Middle frontal gyrus (tissue), 1 donor: ENCODE results near the gene ESAM.

ENCODE experiments used
- DNase-seq: peaks from one replicate; pipeline ENCODE4 v3.0.0-alpha.2; 2015; ENCODE audit warnings: low spot score; ENCODE audit errors: extremely low spot score

ESAM gene

GRCh38 chr11:124753205-124753604, 8.9 kb downstream of the ESAM start:
- DNase-seq = no peak

GRCh38 chr11:124752471-124753102, 9.5 kb downstream of the ESAM start:
- DNase-seq = no peak

- no peak for DNase-seq
Measured at GRCh38 chr11:124751741-124752470, 10.2 kb downstream of the ESAM start, which contains the start of gene VSIG2. Gene VSIG2, minus strand, starts transcription at chr11:124752255. Its CDS starts 118 bp downstream, at chr11:124752137.

- DNase-seq = no peak
Measured at GRCh38 chr11:124751391-124751740, 10.7 kb downstream of the ESAM start.

GRCh38 chr11:124749912-124750311, 12.2 kb downstream of the ESAM start:
- no peak for DNase-seq

- DNase-seq = no peak
Measured at GRCh38 chr11:124748481-124749343, 13.4 kb downstream of the ESAM start.

- DNase-seq = no peak
Measured at GRCh38 chr11:124748100-124748418, 14.0 kb downstream of the ESAM start.

GRCh38 chr11:124747406-124748099, 14.5 kb downstream of the ESAM start:
- DNase-seq = no peak

GRCh38 chr11:124746621-124747243, 15.4 kb downstream of the ESAM start:
- DNase-seq = no peak

GRCh38 chr11:124745835-124746620, 16.1 kb downstream of the ESAM start:
- DNase-seq = no peak

- DNase-seq = no peak
Measured at GRCh38 chr11:124745270-124745834, 16.7 kb downstream of the ESAM start.

GRCh38 chr11:124743050-124743449, 19.0 kb downstream of the ESAM start:
- no peak for DNase-seq

GRCh38 chr11:124742555-124742954, 19.5 kb downstream of the ESAM start:
- DNase-seq = no peak

GRCh38 chr11:124740277-124740882, 21.7 kb downstream of the ESAM start:
- DNase-seq = no peak

GRCh38 chr11:124739479-124740276, 22.4 kb downstream of the ESAM start, which contains the start of gene NRGN:
Gene NRGN, plus strand, starts transcription at chr11:124739942. Its CDS starts 143 bp downstream, at chr11:124740085.
- DNase-seq = peak; percentile 73

GRCh38 chr11:124738713-124739478, 23.2 kb downstream of the ESAM start:
- DNase-seq = no peak

GRCh38 chr11:124737638-124738305, 24.3 kb downstream of the ESAM start:
- no peak for DNase-seq
